ENCODE data around the gene MYCBP2.

Gene MYCBP2

GRCh38 chr13:77196052-77196618 is 130.8 kb downstream of the MYCBP2 start:
- no peaks in the 10 kb centered on the region for H3K4me1 ChIP-seq (ENCODE audit: low read length)
- no peak for DNase-seq
- TF ChIP-seq EZH2phosphoT487 (IDR thresholded peaks at IDR 0.05; ENCODE audit: low read length): no peak
- no peak for TF ChIP-seq CTCF (IDR thresholded peaks at IDR 0.05; ENCODE audit: low read length)
- no peak for TF ChIP-seq EZH2 (optimal IDR thresholded peaks at IDR 0.05; ENCODE audit: low read depth, low read length)
- no peaks in the 10 kb centered on the region for H3F3A ChIP-seq (ENCODE audit: insufficient read depth, low read length)
- H3K36me3 ChIP-seq (replicated peaks; ENCODE audit: insufficient read depth, low read length): peaks cover 8% of the 10 kb centered on the region
- H3K9me3 ChIP-seq (replicated peaks; ENCODE audit: insufficient read depth, low read length): no peaks in the 10 kb centered on the region
- H4K20me1 ChIP-seq (ENCODE audit: insufficient read depth, low read length): no peaks in the 10 kb centered on the region
- no peaks in the 10 kb centered on the region for H3K27me3 ChIP-seq (replicated peaks; ENCODE audit: insufficient read depth, low read length)
- no peak overlapping the region for H3K4me3 ChIP-seq (ENCODE audit: low read length)
- no peaks in the 10 kb centered on the region for H3K9me2 ChIP-seq (replicated peaks; ENCODE audit: insufficient read depth, low read length)
- no peak overlapping the region for H3K4me2 ChIP-seq (ENCODE audit: low read depth, low read length)
- H3K27ac ChIP-seq (ENCODE audit: low read length): no peak overlapping the region
- no peak overlapping the region for H2AFZ ChIP-seq (ENCODE audit: low read length)
- no peaks in the 10 kb centered on the region for H3K79me2 ChIP-seq (ENCODE audit: low read length)
- H3K9ac ChIP-seq (ENCODE audit: low read length): no peak overlapping the region

- no peaks in the 10 kb centered on the region for H4K20me1 ChIP-seq (ENCODE audit: insufficient read depth, low read length)
- H3K27me3 ChIP-seq (replicated peaks; ENCODE audit: insufficient read depth, low read length): no peaks in the 10 kb centered on the region
- peaks cover 4% of the 10 kb centered on the region; the same call in 1 of the 2 replicates for H3F3A ChIP-seq (ENCODE audit: insufficient read depth, low read length)
- H3K9me3 ChIP-seq (replicated peaks; ENCODE audit: insufficient read depth, low read length): no peaks in the 10 kb centered on the region
- no peaks in the 10 kb centered on the region for H3K79me2 ChIP-seq (ENCODE audit: low read length)
- no peak overlapping the region for H3K27ac ChIP-seq (ENCODE audit: low read length)
- H3K4me3 ChIP-seq (ENCODE audit: low read length): no peak overlapping the region
- no peaks in the 10 kb centered on the region for H3K9me2 ChIP-seq (replicated peaks; ENCODE audit: insufficient read depth, low read length)
- peaks cover 15% of the 10 kb centered on the region for H3K36me3 ChIP-seq (replicated peaks; ENCODE audit: insufficient read depth, low read length)
- TF ChIP-seq EZH2phosphoT487 (IDR thresholded peaks at IDR 0.05; ENCODE audit: low read length) (no peak), CTCF (IDR thresholded peaks at IDR 0.05; ENCODE audit: low read length) (no peak), EZH2 (optimal IDR thresholded peaks at IDR 0.05; ENCODE audit: low read depth, low read length) (no peak)
- no peak overlapping the region for H3K9ac ChIP-seq (ENCODE audit: low read length)
- H2AFZ ChIP-seq (ENCODE audit: low read length): no peak overlapping the region
- H3K4me1 ChIP-seq (ENCODE audit: low read length): peaks cover 5% of the 10 kb centered on the region
- no peak for DNase-seq
- no peak overlapping the region for H3K4me2 ChIP-seq (ENCODE audit: low read depth, low read length)
These were observed 136.4 kb downstream of the MYCBP2 start for GRCh38 chr13:77190349-77190958.

- Histone ChIP-seq H3K9me3 (replicated peaks; ENCODE audit: insufficient read depth, low read length) (no peaks in the 10 kb centered on the region), H3K4me3 (ENCODE audit: low read length) (no peak overlapping the region), H3K36me3 (replicated peaks; ENCODE audit: insufficient read depth, low read length) (peaks cover 8% of the 10 kb centered on the region; the same call in 1 of the 2 replicates), H3K9me2 (replicated peaks; ENCODE audit: insufficient read depth, low read length) (no peaks in the 10 kb centered on the region), H2AFZ (ENCODE audit: low read length) (no peak overlapping the region), H3K4me2 (ENCODE audit: low read depth, low read length) (no peak overlapping the region), H3F3A (ENCODE audit: insufficient read depth, low read length) (peaks cover 12% of the 10 kb centered on the region), H3K27me3 (replicated peaks; ENCODE audit: insufficient read depth, low read length) (no peaks in the 10 kb centered on the region), H3K27ac (ENCODE audit: low read length) (no peak overlapping the region), H3K9ac (ENCODE audit: low read length) (no peak overlapping the region), H3K79me2 (ENCODE audit: low read length) (no peaks in the 10 kb centered on the region), H3K4me1 (ENCODE audit: low read length) (peaks cover 20% of the 10 kb centered on the region), H4K20me1 (ENCODE audit: insufficient read depth, low read length) (no peaks in the 10 kb centered on the region)
- TF ChIP-seq EZH2phosphoT487 (IDR thresholded peaks at IDR 0.05; ENCODE audit: low read length): no peak
- TF ChIP-seq EZH2 (optimal IDR thresholded peaks at IDR 0.05; ENCODE audit: low read depth, low read length): no peak
- no peak for TF ChIP-seq CTCF (IDR thresholded peaks at IDR 0.05; ENCODE audit: low read length)
- DNase-seq: no peak
These were observed 141.2 kb downstream of the MYCBP2 start for GRCh38 chr13:77185721-77186120.

All from MM.1S (cell line).